IMR-90 (cell line): Measurements from ENCODE around the gene DEPDC1.

ENCODE experiments used
- BHLHE40 ChIP-seq: fragments of 150-350 bp; IDR thresholded peaks from 2 replicates; pipeline ENCODE4 v1.6.1; 2016; ENCODE audit warnings: mild to moderate bottlenecking, low read depth, low read length
- CEBPB ChIP-seq: IDR thresholded peaks from 2 replicates; pipeline ENCODE4 v1.6.1; 2012; ENCODE audit warnings: low read depth, low read length, improper control_type of control experiment
- CHD1 ChIP-seq: IDR thresholded peaks from 2 replicates; pipeline ENCODE4 v1.6.1; 2012; ENCODE audit warnings: low read depth, low read length, improper control_type of control experiment
- MAFK ChIP-seq: IDR thresholded peaks from 2 replicates; pipeline ENCODE4 v1.6.1; 2012; ENCODE audit warnings: low read depth, low read length, improper control_type of control experiment
- MAZ ChIP-seq: IDR thresholded peaks from 2 replicates; pipeline ENCODE4 v1.6.1; 2012; ENCODE audit warnings: low read depth, mild to moderate bottlenecking, low read length, improper control_type of control experiment, moderate library complexity, borderline replicate concordance
- MXI1 ChIP-seq: IDR thresholded peaks from 2 replicates; pipeline ENCODE4 v1.6.1; 2012; ENCODE audit warnings: low read depth, mild to moderate bottlenecking, low read length, moderate library complexity, borderline replicate concordance
- POLR2A ChIP-seq: IDR thresholded peaks from 2 replicates; pipeline ENCODE4 v1.6.1; 2012; ENCODE audit warnings: mild to moderate bottlenecking, low read depth, low read length
- RAD21 ChIP-seq: IDR thresholded peaks from 2 replicates; pipeline ENCODE4 v1.6.1; 2012; ENCODE audit warnings: low read length, improper control_type of control experiment
- RCOR1 ChIP-seq: IDR thresholded peaks from 2 replicates; pipeline ENCODE4 v1.6.1; 2012; ENCODE audit warnings: mild to moderate bottlenecking, low read length, improper control_type of control experiment; ENCODE audit not compliant: insufficient replicate concordance
- RFX5 ChIP-seq: IDR thresholded peaks from 2 replicates; pipeline ENCODE4 v1.8.0; 2012; ENCODE audit warnings: low read depth, mild to moderate bottlenecking, low read length, moderate library complexity
- TF ChIP-seq, protein P1 (sequence below): conservative IDR thresholded peaks from 2 replicates; pipeline ENCODE4 v1.5.1; 2012; ENCODE audit warnings: mild to moderate bottlenecking, low read depth, low read length, improper control_type of control experiment
- TF ChIP-seq, protein P2 (sequence below): fragments of 150-350 bp; IDR thresholded peaks from 2 replicates; pipeline ENCODE4 v1.6.1; 2017; ENCODE audit warnings: mild to moderate bottlenecking, antibody characterized with exemption, low read length, low read depth

DNA sequence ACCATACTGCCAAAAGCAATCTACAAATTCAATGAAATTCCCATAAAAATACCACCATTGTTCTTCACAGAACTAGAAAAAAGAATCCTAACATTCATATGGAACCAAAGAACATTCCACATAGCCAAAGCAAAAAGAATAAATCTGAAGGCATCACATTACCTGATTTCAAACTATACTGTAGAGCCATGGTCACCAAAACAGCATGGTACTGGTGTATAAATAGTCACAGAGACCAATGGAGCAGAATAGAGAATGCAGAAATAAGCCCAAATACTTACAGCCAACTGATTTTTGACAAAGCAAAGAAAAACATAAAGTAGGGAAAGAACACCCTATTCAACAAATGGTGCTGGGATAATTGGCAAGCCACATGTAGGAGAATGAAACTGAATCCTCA is 6.2 kb upstream of the DEPDC1 start:
- no peak for TF ChIP-seq RCOR1
- TF ChIP-seq, protein P1, sequence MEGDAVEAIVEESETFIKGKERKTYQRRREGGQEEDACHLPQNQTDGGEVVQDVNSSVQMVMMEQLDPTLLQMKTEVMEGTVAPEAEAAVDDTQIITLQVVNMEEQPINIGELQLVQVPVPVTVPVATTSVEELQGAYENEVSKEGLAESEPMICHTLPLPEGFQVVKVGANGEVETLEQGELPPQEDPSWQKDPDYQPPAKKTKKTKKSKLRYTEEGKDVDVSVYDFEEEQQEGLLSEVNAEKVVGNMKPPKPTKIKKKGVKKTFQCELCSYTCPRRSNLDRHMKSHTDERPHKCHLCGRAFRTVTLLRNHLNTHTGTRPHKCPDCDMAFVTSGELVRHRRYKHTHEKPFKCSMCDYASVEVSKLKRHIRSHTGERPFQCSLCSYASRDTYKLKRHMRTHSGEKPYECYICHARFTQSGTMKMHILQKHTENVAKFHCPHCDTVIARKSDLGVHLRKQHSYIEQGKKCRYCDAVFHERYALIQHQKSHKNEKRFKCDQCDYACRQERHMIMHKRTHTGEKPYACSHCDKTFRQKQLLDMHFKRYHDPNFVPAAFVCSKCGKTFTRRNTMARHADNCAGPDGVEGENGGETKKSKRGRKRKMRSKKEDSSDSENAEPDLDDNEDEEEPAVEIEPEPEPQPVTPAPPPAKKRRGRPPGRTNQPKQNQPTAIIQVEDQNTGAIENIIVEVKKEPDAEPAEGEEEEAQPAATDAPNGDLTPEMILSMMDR, result no peak
- TF ChIP-seq POLR2A, result no peak
- no peak for TF ChIP-seq CEBPB
- TF ChIP-seq MAZ, result no peak
- no peak for TF ChIP-seq RAD21
- no peak for TF ChIP-seq BHLHE40
- no peak for TF ChIP-seq MXI1
- no peak for TF ChIP-seq CHD1
- TF ChIP-seq MAFK, result no peak
- TF ChIP-seq RFX5, result no peak
- TF ChIP-seq, protein P2, sequence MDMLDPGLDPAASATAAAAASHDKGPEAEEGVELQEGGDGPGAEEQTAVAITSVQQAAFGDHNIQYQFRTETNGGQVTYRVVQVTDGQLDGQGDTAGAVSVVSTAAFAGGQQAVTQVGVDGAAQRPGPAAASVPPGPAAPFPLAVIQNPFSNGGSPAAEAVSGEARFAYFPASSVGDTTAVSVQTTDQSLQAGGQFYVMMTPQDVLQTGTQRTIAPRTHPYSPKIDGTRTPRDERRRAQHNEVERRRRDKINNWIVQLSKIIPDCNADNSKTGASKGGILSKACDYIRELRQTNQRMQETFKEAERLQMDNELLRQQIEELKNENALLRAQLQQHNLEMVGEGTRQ, result no peak
